Astrocyte (in vitro differentiated cells and primary cell): ENCODE results near the gene NRG2. TPM values are rescaled to one million over a fixed set of nuclear protein-coding genes. Genes with fewer than 3 reads are reported as not detected.

Source experiments
- DNase-seq: peaks from one replicate; pipeline ENCODE4 v3.0.0-alpha.2; 2010; ENCODE audit warnings: low read depth
- FAIRE-seq: peaks from 2 replicates; lab custom pipeline; 2011; peaks lifted over from hg19 to GRCh38; lab: Jason Lieb, UNC
- H2AFZ ChIP-seq: 2 replicates; pipeline ENCODE4 v1.6.0; 2012; ENCODE audit warnings: low read depth, low read length, inconsistent platforms
- H3K27ac ChIP-seq: 2 replicates; pipeline ENCODE4 v1.5.1; 2011; ENCODE audit warnings: low read depth, low read length, inconsistent platforms
- H3K27me3 ChIP-seq: 2 replicates; pipeline ENCODE4 v1.6.0; 2011; ENCODE audit warnings: low read length, inconsistent platforms; ENCODE audit not compliant: insufficient read depth
- H3K36me3 ChIP-seq: 2 replicates; pipeline ENCODE4 v1.5.1; 2011; ENCODE audit warnings: low read length, inconsistent platforms; ENCODE audit not compliant: insufficient read depth
- H3K4me1 ChIP-seq: 2 replicates; pipeline ENCODE4 v1.5.1; 2011; ENCODE audit warnings: low read length, inconsistent platforms; ENCODE audit not compliant: insufficient read depth
- H3K4me2 ChIP-seq: 2 replicates; pipeline ENCODE4 v1.6.0; 2012; ENCODE audit warnings: low read length, inconsistent platforms
- H3K4me3 ChIP-seq: 2 replicates; pipeline ENCODE4 v1.5.1; 2011; ENCODE audit warnings: low read depth, mild to moderate bottlenecking, low read length, inconsistent platforms; ENCODE audit not compliant: insufficient read depth
- H3K79me2 ChIP-seq: 2 replicates; pipeline ENCODE4 v1.6.0; 2012; ENCODE audit warnings: mild to moderate bottlenecking, low read length, inconsistent platforms; ENCODE audit not compliant: insufficient read depth
- H3K9ac ChIP-seq: 2 replicates; pipeline ENCODE4 v1.6.0; 2012; ENCODE audit warnings: mild to moderate bottlenecking, low read length, inconsistent platforms
- H3K9me3 ChIP-seq: 2 replicates; pipeline ENCODE4 v1.5.1; 2012; ENCODE audit warnings: low read depth, mild to moderate bottlenecking, low read length, inconsistent platforms; ENCODE audit not compliant: insufficient read depth
- H4K20me1 ChIP-seq: 2 replicates; pipeline ENCODE4 v1.6.0; 2012; ENCODE audit warnings: low read length, inconsistent platforms; ENCODE audit not compliant: insufficient read depth
- H3K27ac Mint-ChIP-seq: one replicate; pipeline ENCODE4 v1.8.0; 2021; ENCODE audit warnings: mild to moderate bottlenecking, mixed read lengths; ENCODE audit not compliant: unreplicated experiment
- H3K27me3 Mint-ChIP-seq: one replicate; pipeline ENCODE4 v1.8.0; 2021; ENCODE audit warnings: low read depth, mixed read lengths; ENCODE audit not compliant: unreplicated experiment
- H3K36me3 Mint-ChIP-seq: one replicate; pipeline ENCODE4 v1.8.0; 2021; ENCODE audit warnings: low read depth, mixed read lengths; ENCODE audit not compliant: unreplicated experiment
- H3K4me1 Mint-ChIP-seq: one replicate; pipeline ENCODE4 v1.8.0; 2021; ENCODE audit warnings: low read depth, mixed read lengths; ENCODE audit not compliant: unreplicated experiment
- H3K4me3 Mint-ChIP-seq: one replicate; pipeline ENCODE4 v1.8.0; 2021; ENCODE audit warnings: mild to moderate bottlenecking, moderate library complexity, mixed read lengths; ENCODE audit not compliant: unreplicated experiment
- H3K9me3 Mint-ChIP-seq: one replicate; pipeline ENCODE4 v1.8.0; 2021; ENCODE audit warnings: mild to moderate bottlenecking, mixed read lengths; ENCODE audit not compliant: unreplicated experiment
- EZH2 ChIP-seq: IDR thresholded peaks from 2 replicates; pipeline ENCODE4 v1.6.1; 2012; ENCODE audit warnings: mild to moderate bottlenecking, low read length, inconsistent platforms; ENCODE audit not compliant: insufficient read depth
- total RNA-seq: library from RNA; stranded (reverse); gene quantifications from 2 replicates; pipeline ENCODE4 v1.2.1, GENCODE V29; 2021
- TF ChIP-seq, protein P1 (sequence below): IDR thresholded peaks from 2 replicates; pipeline ENCODE4 v1.5.1; 2011; ENCODE audit warnings: low read depth, mild to moderate bottlenecking, inconsistent platforms, low read length, moderate library complexity; ENCODE audit not compliant: insufficient read depth

NRG2 gene
- total RNA-seq, 1 donor from 2014 or later: 0.54 TPM

- H3K9ac ChIP-seq: no peak overlapping the region
- H4K20me1 ChIP-seq: no peaks in the 10 kb centered on the region
- H3K4me1 Mint-ChIP-seq: no peaks in the 10 kb centered on the region
- no peak overlapping the region for H3K27ac ChIP-seq
- no peaks in the 10 kb centered on the region for H3K9me3 ChIP-seq
- no peaks in the 10 kb centered on the region for H3K4me1 ChIP-seq
- no peak overlapping the region for H2AFZ ChIP-seq
- peaks cover 3% of the 10 kb centered on the region for H3K27me3 ChIP-seq
- no peaks in the 10 kb centered on the region for H3K36me3 ChIP-seq
- no peaks in the 10 kb centered on the region for H3K79me2 ChIP-seq
- no peak for DNase-seq
- no peak for FAIRE-seq
- H3K4me2 ChIP-seq: no peak overlapping the region
- H3K9me3 Mint-ChIP-seq: peaks cover 11% of the 10 kb centered on the region
- H3K27ac Mint-ChIP-seq: no peak overlapping the region
- no peak overlapping the region for H3K4me3 ChIP-seq
- H3K4me3 Mint-ChIP-seq: no peak overlapping the region
- no peaks in the 10 kb centered on the region for H3K36me3 Mint-ChIP-seq
- TF ChIP-seq, protein P1, sequence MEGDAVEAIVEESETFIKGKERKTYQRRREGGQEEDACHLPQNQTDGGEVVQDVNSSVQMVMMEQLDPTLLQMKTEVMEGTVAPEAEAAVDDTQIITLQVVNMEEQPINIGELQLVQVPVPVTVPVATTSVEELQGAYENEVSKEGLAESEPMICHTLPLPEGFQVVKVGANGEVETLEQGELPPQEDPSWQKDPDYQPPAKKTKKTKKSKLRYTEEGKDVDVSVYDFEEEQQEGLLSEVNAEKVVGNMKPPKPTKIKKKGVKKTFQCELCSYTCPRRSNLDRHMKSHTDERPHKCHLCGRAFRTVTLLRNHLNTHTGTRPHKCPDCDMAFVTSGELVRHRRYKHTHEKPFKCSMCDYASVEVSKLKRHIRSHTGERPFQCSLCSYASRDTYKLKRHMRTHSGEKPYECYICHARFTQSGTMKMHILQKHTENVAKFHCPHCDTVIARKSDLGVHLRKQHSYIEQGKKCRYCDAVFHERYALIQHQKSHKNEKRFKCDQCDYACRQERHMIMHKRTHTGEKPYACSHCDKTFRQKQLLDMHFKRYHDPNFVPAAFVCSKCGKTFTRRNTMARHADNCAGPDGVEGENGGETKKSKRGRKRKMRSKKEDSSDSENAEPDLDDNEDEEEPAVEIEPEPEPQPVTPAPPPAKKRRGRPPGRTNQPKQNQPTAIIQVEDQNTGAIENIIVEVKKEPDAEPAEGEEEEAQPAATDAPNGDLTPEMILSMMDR: no peak
- TF ChIP-seq EZH2: no peak
- H3K27me3 Mint-ChIP-seq: peaks cover 72% of the 10 kb centered on the region
Observed at GRCh38 chr5:139814191-139814601, 228.9 kb downstream of the NRG2 start.

GRCh38 chr5:139812836-139813805 lies 230.0 kb downstream of the NRG2 start:
- no peaks in the 10 kb centered on the region for H3K4me1 Mint-ChIP-seq
- no peak for FAIRE-seq
- Histone ChIP-seq H3K9me3 (no peaks in the 10 kb centered on the region), H3K9ac (no peak overlapping the region), H3K4me3 (no peak overlapping the region), H2AFZ (no peak overlapping the region), H3K36me3 (no peaks in the 10 kb centered on the region), H3K4me1 (no peaks in the 10 kb centered on the region), H4K20me1 (no peaks in the 10 kb centered on the region), H3K79me2 (no peaks in the 10 kb centered on the region), H3K4me2 (no peak overlapping the region), H3K27me3 (peaks cover 3% of the 10 kb centered on the region), H3K27ac (no peak overlapping the region)
- TF ChIP-seq EZH2: no peak
- TF ChIP-seq, protein P1: no peak
- H3K36me3 Mint-ChIP-seq: no peaks in the 10 kb centered on the region
- peaks cover 72% of the 10 kb centered on the region for H3K27me3 Mint-ChIP-seq
- H3K9me3 Mint-ChIP-seq: peaks cover 6% of the 10 kb centered on the region
- no peak overlapping the region for H3K27ac Mint-ChIP-seq
- no peak for DNase-seq
- H3K4me3 Mint-ChIP-seq: no peak overlapping the region

GRCh38 chr5:139812323-139812722 lies 230.8 kb downstream of the NRG2 start:
- Mint-ChIP-seq H3K9me3 (peaks cover 2% of the 10 kb centered on the region), H3K4me3 (no peak overlapping the region), H3K4me1 (no peaks in the 10 kb centered on the region), H3K36me3 (no peaks in the 10 kb centered on the region), H3K27me3 (peaks cover 68% of the 10 kb centered on the region), H3K27ac (no peak overlapping the region)
- no peak overlapping the region for H2AFZ ChIP-seq
- no peaks in the 10 kb centered on the region for H4K20me1 ChIP-seq
- no peaks in the 10 kb centered on the region for H3K4me1 ChIP-seq
- peaks cover 3% of the 10 kb centered on the region for H3K27me3 ChIP-seq
- no peaks in the 10 kb centered on the region for H3K79me2 ChIP-seq
- no peak overlapping the region for H3K4me2 ChIP-seq
- FAIRE-seq (no peak), DNase-seq (no peak)
- H3K9ac ChIP-seq: no peak overlapping the region
- H3K27ac ChIP-seq: no peak overlapping the region
- no peaks in the 10 kb centered on the region for H3K9me3 ChIP-seq
- no peak for TF ChIP-seq EZH2
- TF ChIP-seq, protein P1: no peak
- H3K4me3 ChIP-seq: no peak overlapping the region
- H3K36me3 ChIP-seq: no peaks in the 10 kb centered on the region
